Activated gamma-delta T cell (primary cell): ENCODE results near the gene POLR3GL.

Source experiments
- DNase-seq: peaks from one replicate; lab custom pipeline; 2025; lab: John Stamatoyannopoulos, UW

Gene POLR3GL

DNA sequence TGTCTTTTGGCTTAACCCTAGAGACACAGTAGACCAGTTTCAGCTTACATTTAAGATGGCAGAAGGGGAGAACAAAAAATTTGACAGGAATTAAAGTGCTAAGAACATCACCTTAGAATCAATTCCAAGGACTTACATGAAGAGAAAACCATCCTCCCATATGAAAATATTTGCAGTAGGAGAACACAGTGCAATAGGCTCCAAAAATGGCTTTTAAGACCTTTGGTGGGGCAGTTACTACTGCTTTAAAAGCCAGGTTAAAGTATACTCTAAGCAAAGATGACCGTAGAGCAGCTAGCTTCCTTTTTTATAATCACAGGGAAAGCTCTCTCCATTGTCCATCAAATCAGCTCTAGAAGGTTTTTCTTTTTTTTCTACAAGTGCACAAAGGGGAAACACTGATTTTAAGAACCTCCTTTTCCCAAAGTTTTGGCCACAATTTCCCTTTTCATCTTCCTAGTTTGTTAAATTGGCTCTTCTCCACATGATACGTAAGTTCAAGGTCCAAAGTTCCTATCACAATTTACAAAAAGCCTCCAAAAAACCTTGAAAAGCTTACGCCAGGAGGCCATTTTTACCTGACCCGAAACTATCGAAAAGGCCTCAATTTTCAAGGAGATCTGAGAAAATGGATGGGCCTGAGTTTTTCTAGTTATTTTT is 28.6 kb downstream of the POLR3GL start:
- no peak for DNase-seq

DNA sequence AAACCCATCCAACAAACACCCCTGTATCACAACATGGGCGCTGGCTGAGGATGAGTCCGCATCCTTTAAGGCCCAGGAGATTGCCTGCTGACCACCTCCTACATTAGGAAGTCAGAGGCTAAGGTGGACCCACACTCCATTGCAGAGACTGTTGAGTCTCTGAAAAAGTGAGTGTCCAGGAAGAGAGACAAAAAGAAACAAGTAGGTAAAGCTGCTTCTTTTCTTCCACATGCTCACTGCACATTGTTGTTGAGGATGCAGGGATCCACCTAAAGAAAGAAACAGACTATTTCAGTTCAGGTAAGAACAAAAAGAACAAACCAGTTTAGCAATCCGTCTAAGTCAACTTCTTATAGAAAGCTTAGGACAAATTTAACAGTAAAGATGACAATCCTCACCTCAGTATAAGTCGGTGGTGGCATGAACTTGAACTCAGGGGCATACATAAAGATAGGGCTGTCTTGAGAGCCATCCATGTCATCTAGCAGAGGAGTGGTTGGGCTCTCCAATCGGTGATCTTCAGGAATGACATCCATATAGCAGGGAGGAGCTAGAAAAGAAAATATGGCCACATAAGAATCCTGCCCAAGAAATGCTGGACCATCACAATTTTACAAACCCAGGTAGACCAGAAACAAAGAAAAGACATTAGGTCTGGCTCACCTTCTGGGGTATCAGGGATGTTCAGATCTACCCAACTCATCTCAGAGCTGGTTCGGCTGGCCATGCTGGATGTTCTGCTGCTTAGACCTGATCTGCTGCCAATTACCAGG is 29.3 kb downstream of the POLR3GL start:
- no peak for DNase-seq

DNA sequence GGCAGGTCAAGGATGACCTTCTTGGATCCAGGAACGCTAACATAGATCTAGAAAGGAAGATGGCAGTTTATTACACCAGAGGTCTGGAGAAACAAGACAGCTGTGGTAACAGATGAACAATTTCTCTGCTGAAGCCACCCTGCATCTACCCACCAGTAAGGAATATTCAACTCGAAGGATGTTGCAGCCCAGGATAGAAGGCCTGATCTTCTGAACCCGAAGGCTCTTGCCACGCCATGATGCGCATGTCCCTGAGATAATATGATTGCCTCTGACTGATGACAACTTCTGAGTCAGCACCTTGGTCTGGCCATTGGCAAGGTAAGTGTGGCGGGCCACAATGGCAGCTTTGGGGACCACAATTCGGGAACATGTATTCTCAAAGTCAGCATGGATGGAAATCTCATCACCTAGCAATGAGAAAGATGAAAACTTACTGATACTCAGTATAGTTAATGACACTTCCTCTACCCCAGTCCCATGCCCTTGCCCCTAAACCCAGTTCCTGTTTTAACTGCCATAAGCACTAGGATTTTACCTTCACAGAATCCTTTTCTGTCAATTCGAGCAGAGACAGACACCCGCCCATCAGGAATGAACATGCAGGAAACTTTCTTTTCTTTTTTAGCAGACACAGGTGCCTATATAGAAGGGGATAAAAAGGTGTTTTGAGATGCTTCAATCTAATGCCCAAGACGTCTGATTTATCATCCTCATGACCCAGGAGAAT is 30.1 kb downstream of the POLR3GL start:
- no peak for DNase-seq

DNA sequence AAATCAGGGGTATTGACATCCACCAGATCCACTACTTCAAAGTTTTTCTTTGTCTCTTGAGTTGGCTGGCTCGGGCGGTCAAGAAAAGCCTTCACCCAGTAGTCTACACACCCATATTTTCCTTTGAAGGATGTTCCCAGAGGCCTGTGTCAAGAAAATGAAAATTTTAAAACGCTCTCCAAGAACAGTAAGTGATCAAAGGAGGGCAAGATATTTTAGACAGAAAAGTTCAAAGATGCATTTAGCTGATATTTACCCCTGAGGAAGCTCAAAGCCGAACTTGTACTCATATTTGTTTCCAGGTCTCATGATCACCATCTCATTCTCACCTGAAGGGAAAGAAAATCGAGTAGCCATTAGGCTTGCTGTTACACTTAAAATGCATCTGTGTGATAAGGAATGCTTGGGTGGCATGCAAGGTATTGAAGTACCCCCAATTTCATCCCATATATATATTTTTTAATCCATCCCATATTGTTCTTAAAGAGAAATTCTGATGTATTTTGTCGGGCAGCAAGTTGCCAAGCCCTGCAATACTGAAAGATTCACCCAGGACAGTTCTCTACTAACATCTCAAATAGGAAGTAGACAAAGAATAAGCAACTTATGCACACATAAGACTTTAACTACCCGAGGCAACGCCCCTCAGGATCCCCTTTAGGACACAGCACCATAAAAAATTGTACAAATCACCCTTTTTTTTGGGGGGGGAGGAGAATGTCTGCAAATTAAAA is 30.8 kb downstream of the POLR3GL start:
- DNase-seq: no peak

DNA sequence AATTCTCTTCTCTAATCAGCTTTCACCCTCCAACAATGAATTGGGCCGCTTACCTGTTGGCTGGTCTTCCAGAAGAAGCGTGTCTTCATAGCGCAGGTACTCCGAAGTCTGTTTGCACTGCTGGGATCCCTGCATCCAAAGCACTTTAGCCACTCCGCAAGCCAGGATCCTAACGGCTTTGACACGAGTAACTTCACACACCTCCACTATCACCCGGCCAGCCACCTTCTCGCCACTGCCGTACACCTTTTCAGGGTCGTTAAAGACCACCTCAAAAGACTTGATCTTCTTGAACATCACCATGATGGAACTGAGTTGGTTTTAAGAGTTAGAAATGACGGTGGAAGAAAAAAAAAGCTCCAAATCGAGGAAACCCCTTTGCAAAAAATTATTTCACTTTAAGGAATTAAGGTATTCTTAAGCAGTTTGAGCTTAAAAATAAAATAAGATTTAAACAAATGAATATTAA is 31.5 kb downstream of the POLR3GL start:
- no peak for DNase-seq

DNA sequence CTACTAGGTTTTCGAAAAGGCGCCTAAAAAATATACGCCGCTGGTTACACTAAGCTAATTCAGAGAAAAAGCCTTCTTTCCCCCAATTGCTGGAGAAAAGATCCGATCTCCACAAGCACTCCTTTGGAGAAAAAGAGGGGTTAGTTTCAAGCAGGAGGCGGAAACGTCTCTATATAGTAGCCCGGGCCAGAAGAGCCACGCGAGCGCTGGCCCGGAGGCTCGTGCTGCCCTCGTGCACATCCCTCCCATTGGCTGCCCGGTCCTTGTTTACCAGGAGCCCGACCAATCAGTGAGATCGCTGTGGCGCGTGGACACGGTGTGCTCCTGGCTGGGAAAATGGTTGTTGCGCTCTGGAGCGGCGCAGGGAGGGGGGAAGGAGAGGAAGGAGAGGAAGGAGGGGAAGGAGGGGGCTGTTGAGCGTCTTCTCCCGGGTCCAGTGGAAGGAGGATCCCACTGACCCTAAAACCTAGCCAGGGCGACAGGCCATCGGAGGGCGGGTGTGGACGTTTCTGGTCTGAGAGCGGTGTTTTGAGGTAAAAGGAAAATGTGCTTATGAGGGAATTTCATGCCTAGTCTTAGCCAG is 32.0 kb downstream of the POLR3GL start, which contains the start of gene TXNIP:
TSS of gene TXNIP (minus strand) at position 147 of the 583 bp plus-strand sequence. CDS start 313 bp downstream, outside the sequence.
- peak; percentile 89 for DNase-seq

DNA sequence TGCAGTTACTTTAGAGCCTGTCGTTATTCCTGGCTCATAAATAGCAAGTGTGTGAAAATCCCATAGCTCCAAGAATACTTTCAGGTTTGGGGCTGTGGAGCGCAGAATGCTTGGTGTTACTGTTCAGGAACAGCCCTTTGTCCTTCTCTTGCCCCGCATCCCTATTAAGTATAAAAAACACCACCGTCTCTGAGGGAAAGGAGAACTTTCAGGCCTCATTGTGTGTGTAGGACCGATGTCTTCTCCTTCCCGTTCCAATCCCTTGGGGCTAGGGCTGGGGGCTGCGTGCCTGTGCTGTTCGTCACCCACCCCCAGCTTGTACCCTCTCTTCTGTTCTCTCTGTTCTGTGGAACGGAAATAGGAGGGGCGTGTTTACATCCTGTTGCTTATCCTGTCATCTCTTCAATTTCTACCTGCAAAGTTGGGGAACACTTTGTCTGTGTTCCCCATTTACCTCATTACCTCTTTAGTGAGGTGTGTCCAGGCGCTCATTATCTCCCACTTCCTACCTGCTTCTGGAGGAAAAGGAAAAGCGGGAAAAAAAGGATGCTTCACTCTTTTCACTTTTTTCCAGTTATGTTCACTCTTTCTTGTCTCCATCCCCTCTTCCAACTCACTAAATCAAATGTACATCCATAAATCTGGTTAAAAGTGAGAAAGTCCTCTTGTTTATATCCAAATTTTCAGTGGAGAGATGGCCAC is 32.7 kb downstream of the POLR3GL start:
- no peak for DNase-seq

DNA sequence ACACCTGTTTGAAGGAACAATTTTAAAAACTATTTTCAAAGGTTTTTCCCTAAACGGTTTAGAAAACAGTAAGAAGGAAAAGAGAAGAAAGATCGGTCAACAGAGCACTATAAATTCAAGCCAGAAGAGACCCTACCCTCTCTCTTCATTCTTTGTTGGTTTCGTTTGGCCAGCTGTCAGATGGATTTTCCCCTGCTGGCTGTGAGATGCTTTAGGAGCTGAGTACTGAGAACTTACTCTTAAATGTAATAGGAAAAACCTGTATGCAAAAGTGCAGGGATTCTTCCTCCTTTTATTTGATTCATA is 33.2 kb downstream of the POLR3GL start:
- DNase-seq: no peak

DNA sequence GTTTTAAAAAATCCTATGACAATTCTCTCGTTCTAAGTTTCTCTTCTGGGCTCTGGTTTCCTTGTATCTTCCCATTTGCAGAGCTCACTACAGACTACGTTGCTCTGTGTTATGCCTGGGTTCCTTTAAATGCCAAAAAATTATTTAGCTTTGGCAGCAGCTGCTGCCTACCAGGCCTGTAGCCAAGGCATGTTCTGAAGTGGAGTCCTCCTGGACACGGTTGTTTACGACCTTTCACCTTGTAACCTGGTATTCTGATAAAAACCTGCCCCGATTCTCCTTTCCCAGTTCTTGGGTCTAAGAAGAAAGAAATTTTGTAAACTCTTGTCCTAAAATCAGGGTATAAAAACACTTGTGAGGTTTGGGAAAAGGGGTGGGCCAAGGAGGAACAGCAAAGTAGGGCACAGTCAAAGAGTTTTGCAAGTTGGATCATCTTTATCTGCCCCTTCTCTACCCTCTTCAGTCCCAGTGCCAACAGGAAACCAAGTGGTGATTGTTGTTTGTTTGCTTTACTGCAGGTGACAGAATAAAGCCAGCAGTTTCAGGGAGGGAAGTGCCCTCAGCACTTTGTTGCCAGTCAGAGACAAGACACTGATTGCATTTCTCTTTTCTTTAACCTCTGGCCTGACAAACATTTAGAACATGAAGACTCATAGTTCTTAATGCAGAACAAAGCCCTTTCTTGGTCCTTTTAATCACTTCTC is 35.0 kb downstream of the POLR3GL start:
- DNase-seq: no peak

DNA sequence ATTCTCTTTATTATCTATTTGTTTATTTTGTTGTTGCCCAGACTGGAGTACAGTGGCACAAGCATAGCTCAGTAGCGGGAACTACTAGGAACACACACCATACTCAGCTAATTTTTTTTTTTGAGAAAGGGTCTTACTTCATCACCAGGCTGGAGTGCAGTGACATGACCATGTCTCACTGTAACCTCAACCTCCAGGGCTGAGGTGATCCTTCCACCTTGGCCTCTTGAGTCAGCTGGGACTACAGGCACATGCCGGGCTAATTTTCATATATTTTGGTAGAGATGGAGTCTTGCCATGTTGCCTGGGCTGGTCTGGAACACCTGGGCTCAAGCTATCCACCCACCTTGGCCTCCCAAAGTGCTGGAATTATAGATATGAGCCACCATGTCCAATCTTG is 37.2 kb downstream of the POLR3GL start:
- no peak for DNase-seq

DNA sequence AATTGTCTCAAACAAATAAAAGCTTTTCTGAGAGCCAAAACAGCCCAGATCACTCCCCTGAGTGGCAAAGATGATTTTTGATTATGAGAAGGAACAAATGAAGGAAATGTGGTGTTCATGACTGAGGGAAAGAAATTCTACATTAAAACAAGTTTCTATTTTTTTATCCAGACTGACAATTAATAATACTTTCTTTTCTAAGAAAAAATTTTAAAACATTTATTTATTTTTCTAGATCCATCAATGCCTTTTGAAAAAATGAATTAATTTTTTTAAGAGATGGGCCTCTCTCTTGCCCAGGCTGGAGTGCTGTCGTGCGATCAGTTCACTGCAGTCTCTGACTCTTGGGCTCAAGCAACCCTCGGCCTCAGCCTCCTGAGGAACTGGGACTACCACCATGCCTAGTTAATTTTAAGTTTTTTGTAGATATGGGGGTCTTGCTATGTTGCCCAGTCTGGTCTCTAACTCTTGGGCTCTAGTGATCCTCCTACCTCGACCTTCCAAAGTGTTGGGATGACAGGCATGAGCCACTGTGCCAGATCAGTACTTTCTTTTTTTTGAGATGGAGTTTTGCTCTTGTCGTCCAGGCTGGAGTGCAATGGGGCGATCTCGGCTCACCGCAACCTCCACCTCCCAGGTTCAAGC is 43.1 kb downstream of the POLR3GL start:
- no peak for DNase-seq

DNA sequence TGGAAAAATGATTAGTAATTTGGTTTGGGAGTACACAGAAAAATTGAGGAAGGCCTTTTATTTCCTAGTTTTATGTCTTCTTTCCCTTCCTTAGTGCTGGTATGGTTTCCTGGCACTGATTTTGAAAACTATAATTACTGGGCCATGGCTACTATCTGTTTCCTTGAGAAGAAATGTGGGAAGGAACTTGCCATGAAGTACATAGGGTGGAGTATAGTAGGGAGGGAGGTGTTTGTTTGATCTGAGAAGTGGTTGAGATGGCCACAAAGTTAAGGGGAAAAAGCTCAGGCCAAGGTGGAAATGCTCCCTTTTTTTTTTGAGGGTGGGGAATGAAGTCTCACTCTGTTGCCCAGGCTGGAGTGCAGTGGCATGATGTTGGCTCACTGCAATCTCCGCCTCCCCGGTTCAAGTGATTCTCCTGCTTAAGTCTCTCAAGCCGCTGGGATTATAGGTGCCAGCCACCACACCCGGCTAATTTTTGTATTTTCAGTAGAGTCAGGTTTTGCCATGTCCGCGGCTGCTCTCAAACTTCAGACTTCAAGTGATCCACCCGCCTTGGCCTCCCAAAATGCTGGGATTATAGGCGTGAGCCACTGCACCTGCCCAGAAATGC is 45.7 kb downstream of the POLR3GL start:
- no peak for DNase-seq

DNA sequence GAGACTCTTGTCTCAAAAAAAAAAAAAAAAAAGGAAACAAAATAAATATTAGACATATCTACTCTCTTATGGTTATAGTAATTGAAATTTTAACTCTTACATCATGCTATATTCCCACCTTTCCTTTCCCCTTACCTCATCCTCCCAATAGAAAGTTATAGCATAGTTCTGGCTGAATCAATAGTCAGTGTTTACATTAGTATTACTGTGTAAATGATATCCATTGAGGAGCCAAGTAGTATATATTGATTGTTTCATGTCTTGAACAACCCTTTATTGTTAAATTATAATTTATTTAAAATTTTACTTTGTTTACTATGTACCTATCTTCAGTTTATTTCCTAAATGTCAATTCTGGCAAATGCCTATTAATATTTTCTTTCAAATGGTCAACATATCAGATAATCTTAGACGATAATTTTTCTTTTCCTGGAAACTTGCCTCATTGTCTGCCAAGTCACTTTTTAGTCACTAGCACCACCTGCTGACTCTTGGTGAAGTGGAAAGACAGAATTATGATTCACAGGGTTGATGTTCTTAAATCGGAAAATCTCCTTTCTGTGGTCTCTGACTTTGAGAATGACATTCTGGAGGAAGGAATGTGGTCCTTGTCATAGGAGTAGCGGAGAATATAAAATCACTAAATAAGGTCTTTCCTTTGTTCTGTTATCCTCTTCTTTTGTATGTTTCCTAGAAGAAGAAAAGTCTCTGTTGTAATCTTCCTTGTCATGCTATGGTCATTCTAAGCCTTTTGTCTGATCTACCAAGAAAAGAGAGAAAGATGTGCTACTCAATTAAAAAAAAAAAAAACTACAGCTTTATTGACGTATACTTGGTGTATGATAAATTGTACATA is 48.4 kb downstream of the POLR3GL start:
- no peak for DNase-seq

DNA sequence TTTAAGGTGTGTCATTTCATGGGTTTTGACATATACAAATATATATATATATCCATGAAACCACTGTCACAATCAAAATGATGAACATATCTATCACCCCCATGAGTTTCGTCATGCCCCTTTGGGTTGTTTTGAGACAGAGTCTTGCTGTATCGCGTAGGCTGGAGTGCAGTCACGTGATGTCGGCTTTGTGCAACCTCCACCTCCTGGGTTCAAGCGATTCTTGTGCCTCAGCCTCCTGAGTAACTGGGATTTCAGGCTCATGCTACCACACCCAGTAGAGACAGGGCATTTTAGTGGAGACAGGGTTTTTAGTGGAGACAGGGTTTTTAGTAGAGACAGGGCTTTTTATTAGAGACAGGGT is 49.1 kb downstream of the POLR3GL start:
- no peak for DNase-seq

DNA sequence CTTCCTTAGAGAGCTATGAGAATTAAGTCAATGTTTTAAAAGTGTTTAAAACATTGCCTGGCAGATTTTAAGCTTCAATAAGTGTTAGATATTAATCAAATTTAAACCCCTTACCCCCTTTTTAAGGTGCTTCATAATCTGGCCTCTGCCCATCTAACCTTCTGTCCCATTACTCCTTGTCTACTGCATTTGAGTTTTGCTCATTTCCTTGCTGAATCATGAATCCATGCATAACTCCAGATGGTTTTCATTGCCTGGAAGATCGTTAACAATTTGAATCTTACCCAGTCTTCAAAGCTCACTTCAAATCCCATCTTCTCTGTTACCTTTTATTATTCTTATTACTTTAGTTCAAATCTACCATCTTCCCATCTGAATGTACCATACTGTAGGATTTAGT is 52.4 kb downstream of the POLR3GL start:
- DNase-seq: no peak

DNA sequence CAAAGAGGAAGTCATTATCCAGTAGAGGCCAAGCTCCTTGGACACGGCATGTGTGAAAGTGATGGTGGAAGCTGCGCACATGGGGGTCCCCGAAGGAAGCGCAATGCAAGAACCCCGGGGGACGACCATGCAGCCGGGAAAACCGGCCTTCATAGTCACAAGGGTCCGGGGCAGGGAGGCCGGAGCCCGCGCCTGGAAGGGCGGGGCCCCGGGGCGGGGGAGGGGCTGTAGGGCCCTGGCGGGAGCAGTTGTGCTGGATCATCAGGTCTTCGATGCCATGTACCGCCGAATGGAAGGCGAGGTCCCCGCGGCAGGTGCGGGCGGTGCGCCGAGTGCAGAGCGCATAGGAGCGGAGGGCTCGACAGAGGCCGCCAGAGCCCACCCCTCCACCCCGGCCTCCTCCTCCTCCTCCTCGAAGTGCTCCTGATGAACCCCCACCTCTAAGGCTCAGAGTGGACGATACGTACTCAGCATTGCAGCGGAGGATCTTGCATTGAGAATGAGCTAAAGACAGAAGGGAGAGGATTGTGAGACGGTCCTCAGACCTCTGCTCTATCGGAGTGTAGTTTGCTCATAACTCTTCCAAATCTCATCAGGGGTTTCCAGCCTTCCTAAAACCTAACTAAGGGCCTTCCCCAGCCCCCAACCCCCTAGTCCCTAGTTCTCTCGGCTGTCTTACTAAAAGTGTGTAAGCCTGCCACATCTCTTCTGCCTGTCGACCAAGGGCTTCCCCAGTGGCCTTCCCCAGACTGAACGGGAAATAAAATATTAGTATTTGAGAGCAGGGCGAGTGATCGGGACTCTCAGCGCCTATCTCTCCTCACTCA is 55.0 kb downstream of the POLR3GL start:
- DNase-seq: no peak
